Measurements from ENCODE around the gene MYO5B. TPM values are rescaled to one million over a fixed set of nuclear protein-coding genes. Genes with fewer than 3 reads are reported as not detected.

MYO5B gene
- total RNA-seq, 4 donors from 2014 or later, result 32.0 to 63.3 (median 46.8) TPM

- intact Hi-C loops (cut with DNase I), result no loop called here
These were observed 6.6 kb upstream of the MYO5B start for GRCh38 chr18:50201476-50202018.

DNA sequence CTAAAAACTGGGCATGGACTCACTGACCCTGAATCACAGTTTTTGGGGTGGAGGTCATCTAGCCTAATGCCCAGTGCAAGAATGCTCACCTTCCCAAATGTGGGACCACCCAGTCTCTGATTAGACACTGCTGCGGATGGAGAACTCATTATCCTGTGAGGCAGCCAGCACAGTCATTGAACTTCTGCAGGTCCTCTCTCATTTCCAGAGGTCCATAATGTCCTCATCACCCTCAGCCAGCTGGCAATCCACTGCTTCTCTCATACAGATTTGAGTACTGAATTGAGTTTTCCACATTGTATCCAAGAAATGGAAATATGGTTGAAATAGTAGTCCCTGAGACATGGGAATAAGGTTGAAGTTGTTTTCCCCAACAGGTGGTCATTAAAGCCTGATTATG, 5.0 kb upstream of the MYO5B start:
- WGBS, 2 donors, result 100% methylated on average over 1 of the region's 1 CpG
- intact Hi-C loops (cut with DNase I), result no loop called here
- TF ChIP-seq POLR2A (IDR thresholded peaks at IDR 0.05) (no peak), CTCF (IDR thresholded peaks at IDR 0.05) (no peak)
- no peak overlapping the region for H3K27ac ChIP-seq
- DNase-seq, result no peak
- H3K27me3 ChIP-seq, result peaks cover 0 to 78% (median 2%) of the 10 kb centered on the region in 4 donors
- no peaks in the 10 kb centered on the region for H3K36me3 ChIP-seq
- no peak overlapping the region for H3K4me3 ChIP-seq
- H3K9me3 ChIP-seq, result no peaks in the 10 kb centered on the region
- H3K4me1 ChIP-seq, result peaks cover 0 to 15% (median 6%) of the 10 kb centered on the region in 3 donors

More at GRCh38 chr18:50201476-50202018, 6.6 kb upstream of the MYO5B start:
- H3K36me3 ChIP-seq, result no peaks in the 10 kb centered on the region
- WGBS, 2 donors, result 64 to 74% methylated on average over 1 of the region's 1 CpG
- peaks cover 0 to 6% (median 0%) of the 10 kb centered on the region in 3 donors for H3K4me1 ChIP-seq
- no peak overlapping the region for H3K27ac ChIP-seq
- no peaks in the 10 kb centered on the region for H3K9me3 ChIP-seq
- no peak for DNase-seq
- H3K27me3 ChIP-seq, result peaks cover 0 to 74% (median 0%) of the 10 kb centered on the region in 4 donors
- no peak overlapping the region for H3K4me3 ChIP-seq
- TF ChIP-seq POLR2A (IDR thresholded peaks at IDR 0.05) (no peak), CTCF (IDR thresholded peaks at IDR 0.05) (no peak)

DNA sequence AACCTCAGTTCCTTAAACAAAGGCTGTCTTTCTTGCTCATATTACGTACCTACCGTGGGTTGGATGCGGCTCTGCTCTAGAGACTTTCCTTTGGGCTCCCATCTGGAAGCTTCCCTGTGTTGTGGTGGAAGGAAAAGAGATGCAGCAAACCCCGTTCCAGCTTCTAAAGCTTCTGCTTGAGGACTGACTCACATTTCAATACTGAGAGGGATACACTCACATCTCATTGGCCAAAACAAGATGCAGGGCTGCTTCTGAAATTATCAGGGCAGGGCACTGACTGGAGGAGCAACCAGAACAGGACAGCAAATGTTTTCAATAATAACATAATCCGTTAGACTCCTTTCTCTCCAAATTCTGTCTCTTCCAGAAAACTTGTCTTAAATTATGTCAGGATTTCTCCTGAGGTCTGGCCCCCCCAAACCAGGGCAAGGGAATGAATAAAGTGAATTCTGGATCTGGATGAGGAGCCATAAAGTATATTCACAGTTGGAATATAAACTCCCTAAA, 4.5 kb upstream of the MYO5B start:
- H3K4me1 ChIP-seq, result peaks cover 0 to 21% (median 9%) of the 10 kb centered on the region in 3 donors
- H3K27me3 ChIP-seq, result peaks cover 0 to 78% (median 2%) of the 10 kb centered on the region in 4 donors
- intact Hi-C loops (cut with DNase I), result no loop called here
- no peaks in the 10 kb centered on the region for H3K36me3 ChIP-seq
- no peak overlapping the region for H3K27ac ChIP-seq
- TF ChIP-seq POLR2A (IDR thresholded peaks at IDR 0.05), result no peak
- TF ChIP-seq CTCF (IDR thresholded peaks at IDR 0.05), result no peak
- WGBS, 2 donors, result 66 to 81% methylated on average over 5 of the region's 5 CpGs
- no peaks in the 10 kb centered on the region for H3K9me3 ChIP-seq
- H3K4me3 ChIP-seq, result no peak overlapping the region
- DNase-seq, result no peak

DNA sequence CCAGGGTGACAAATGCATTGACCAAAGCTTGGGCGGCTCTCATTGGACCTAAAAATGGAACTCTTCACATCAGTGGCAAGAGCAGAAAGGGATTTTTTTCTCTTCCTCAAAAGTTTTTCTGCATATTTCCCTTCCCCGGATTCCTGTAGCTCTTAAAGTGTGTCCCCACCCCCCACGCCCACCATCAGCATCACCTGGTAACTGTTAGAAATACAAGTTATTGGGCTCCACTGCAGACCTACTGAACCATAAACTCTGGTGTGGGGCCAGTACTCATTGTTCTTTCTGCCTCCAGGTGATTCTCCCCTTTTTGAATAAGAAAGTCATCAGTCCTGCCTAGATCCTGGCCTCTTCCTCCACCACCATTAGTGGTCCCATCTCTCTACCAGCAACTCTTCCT, 1.3 kb upstream of the MYO5B start:
- Histone ChIP-seq H3K4me1 (peaks cover 11 to 38% (median 12%) of the 10 kb centered on the region in 3 donors), H3K27ac (no peak overlapping the region), H3K36me3 (no peaks in the 10 kb centered on the region), H3K4me3 (no peak overlapping the region), H3K27me3 (peaks cover 0 to 90% (median 2%) of the 10 kb centered on the region in 4 donors), H3K9me3 (no peaks in the 10 kb centered on the region)
- intact Hi-C loops (cut with DNase I), result no loop called here
- 74 to 87% methylated on average over 3 of the region's 3 CpGs for WGBS, 2 donors
- TF ChIP-seq POLR2A (IDR thresholded peaks at IDR 0.05) (no peak), CTCF (IDR thresholded peaks at IDR 0.05) (no peak)
- no peak for DNase-seq

- 37 to 50% methylated on average over 9 to 10 of the region's 10 CpGs for WGBS, 2 donors
- peaks cover 11 to 44% (median 12%) of the 10 kb centered on the region in 3 donors for H3K4me1 ChIP-seq
- no peak overlapping the region for H3K27ac ChIP-seq
- peaks cover 0 to 85% (median 2%) of the 10 kb centered on the region in 4 donors for H3K27me3 ChIP-seq
- H3K4me3 ChIP-seq, result peak overlapping the region in 1 of 4 donors; percentile 79
- no peaks in the 10 kb centered on the region for H3K36me3 ChIP-seq
- no peak for DNase-seq
- intact Hi-C loops (cut with DNase I), result no loop called here
- TF ChIP-seq CTCF (IDR thresholded peaks at IDR 0.05), result no peak
- no peak for TF ChIP-seq POLR2A (IDR thresholded peaks at IDR 0.05)
- H3K9me3 ChIP-seq, result no peaks in the 10 kb centered on the region
These were observed 742 bp upstream of the MYO5B start for GRCh38 chr18:50195689-50196088.

All from esophagus squamous epithelium (tissue), 5 donors.